Measurements from ENCODE around the gene PRICKLE3.

Gene PRICKLE3

DNA sequence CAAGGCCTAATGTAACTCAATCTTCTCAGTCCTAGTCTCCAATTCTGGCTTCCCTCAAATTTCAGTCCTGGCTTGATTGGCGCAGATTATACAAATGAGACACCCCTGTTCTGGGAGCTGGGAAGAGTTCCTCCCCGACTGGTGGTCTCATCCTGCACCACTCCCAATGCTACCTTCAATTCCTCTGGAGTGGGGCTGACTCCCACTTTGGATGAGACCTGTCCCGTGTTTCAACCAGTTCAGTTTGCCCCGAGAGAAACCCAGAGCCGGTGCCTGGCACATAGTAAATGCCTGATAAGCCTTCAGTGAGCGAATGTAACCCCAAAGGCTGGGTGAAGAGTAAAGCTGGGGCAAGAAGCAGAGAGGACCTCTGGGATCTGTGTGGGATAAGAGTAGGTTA, 17.8 kb upstream of the PRICKLE3 start:
- TF ChIP-seq CTCF (IDR thresholded peaks at IDR 0.05; ENCODE audit: low read depth, low read length, missing control alignments), result no peak

GRCh38 chrX:49203536-49203935, 17.4 kb upstream of the PRICKLE3 start:
- H3K27me3 ChIP-seq (replicated peaks), result no peaks in the 10 kb centered on the region
- no peak for TF ChIP-seq CTCF (IDR thresholded peaks at IDR 0.05; ENCODE audit: low read depth, low read length, missing control alignments)
- DNase-seq, result no peak
- no peak overlapping the region for H3K27ac ChIP-seq
- H3K36me3 ChIP-seq (replicated peaks), result no peaks in the 10 kb centered on the region
- in situ Hi-C loops (cut with HindIII; ENCODE audit: low pct_ligation_motif_present, low sequenced_read_pairs), result no loop called here
- H3K4me3 ChIP-seq (ENCODE audit: low read depth, low read length), result no peak overlapping the region

More for the DNA sequence above, 17.8 kb upstream of the PRICKLE3 start:
- no peak for DNase-seq
- H3K27me3 ChIP-seq (replicated peaks), result no peaks in the 10 kb centered on the region
- H3K27ac ChIP-seq, result no peak overlapping the region
- H3K36me3 ChIP-seq (replicated peaks), result no peaks in the 10 kb centered on the region
- no peak overlapping the region for H3K4me3 ChIP-seq (ENCODE audit: low read depth, low read length)
- in situ Hi-C loops (cut with HindIII; ENCODE audit: low pct_ligation_motif_present, low sequenced_read_pairs), result no loop called here

DNA sequence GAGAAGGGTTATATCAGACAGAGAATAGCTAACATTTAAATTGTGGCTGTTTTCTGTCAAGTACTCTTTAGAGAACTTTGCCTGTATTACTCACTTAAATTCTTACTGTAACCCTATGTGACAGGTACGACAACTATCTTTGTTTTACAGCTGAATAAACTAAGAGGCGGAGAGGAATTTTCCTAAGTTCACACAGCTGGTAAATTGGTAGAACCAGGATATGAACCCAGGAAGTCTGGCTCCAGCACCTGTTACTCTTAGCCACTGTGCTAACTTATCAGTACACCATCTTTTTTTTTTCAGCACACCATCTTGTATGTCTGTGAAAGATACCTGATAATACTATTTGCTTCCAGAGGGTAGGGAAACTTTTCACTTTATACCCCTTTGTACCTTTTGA, 15.8 kb upstream of the PRICKLE3 start:
- in situ Hi-C loops (cut with HindIII; ENCODE audit: low pct_ligation_motif_present, low sequenced_read_pairs), result no loop called here
- DNase-seq, result no peak
- TF ChIP-seq CTCF (IDR thresholded peaks at IDR 0.05; ENCODE audit: low read depth, low read length, missing control alignments), result no peak
- Histone ChIP-seq H3K27ac (no peak overlapping the region), H3K36me3 (replicated peaks) (no peaks in the 10 kb centered on the region), H3K4me3 (ENCODE audit: low read depth, low read length) (no peak overlapping the region), H3K27me3 (replicated peaks) (no peaks in the 10 kb centered on the region)

GRCh38 chrX:49199906-49200771, 14.0 kb upstream of the PRICKLE3 start, which contains the start of gene SYP:
SYP (minus strand) TSS chrX:49200193; CDS start chrX:49200186, 7 bp downstream.
- no peak for TF ChIP-seq CTCF (IDR thresholded peaks at IDR 0.05; ENCODE audit: low read depth, low read length, missing control alignments)
- Histone ChIP-seq H3K36me3 (replicated peaks) (no peaks in the 10 kb centered on the region), H3K27me3 (replicated peaks) (no peaks in the 10 kb centered on the region), H3K4me3 (ENCODE audit: low read depth, low read length) (peak within 1 kb of the TSS; percentile 20), H3K27ac (no peak within 1 kb of the TSS)
- in situ Hi-C loops (cut with HindIII; ENCODE audit: low pct_ligation_motif_present, low sequenced_read_pairs), result no loop called here
- peak; percentile 80 for DNase-seq

DNA sequence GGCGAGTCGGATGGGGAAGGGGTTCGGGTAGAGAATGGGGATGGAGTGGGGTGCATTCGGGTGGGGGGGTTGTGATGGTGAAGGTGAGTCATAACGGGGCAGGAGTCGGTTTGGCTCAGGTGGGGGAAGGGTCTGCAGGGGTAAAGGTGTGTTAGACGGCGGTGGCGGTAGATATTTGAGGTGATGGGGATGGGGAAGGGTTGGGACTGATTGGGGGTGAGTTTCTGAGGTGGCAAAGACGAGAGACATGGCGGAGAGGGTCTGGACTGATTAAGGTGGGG, 13.1 kb upstream of the PRICKLE3 start:
- DNase-seq, result no peak
- no peak overlapping the region for H3K27ac ChIP-seq
- H3K36me3 ChIP-seq (replicated peaks), result no peaks in the 10 kb centered on the region
- no peak overlapping the region for H3K4me3 ChIP-seq (ENCODE audit: low read depth, low read length)
- in situ Hi-C loops (cut with HindIII; ENCODE audit: low pct_ligation_motif_present, low sequenced_read_pairs), result no loop called here
- no peak for TF ChIP-seq CTCF (IDR thresholded peaks at IDR 0.05; ENCODE audit: low read depth, low read length, missing control alignments)
- H3K27me3 ChIP-seq (replicated peaks), result no peaks in the 10 kb centered on the region

Data from brain microvascular endothelial cell (primary cell).